ENCODE results near the gene MLN. TPM values are rescaled to one million over a fixed set of nuclear protein-coding genes. Genes with fewer than 3 reads are reported as not detected.
A peak's percentile ranks its signal among the peaks of the same experiment; 100 is the strongest.

The MLN gene
- total RNA-seq, 4 donors from 2014 or later = not detected

- no peaks in the 10 kb centered on the region for H3K9me3 ChIP-seq
- TF ChIP-seq POLR2A (IDR thresholded peaks at IDR 0.05) = no peak
- no peak for TF ChIP-seq CTCF (IDR thresholded peaks at IDR 0.05)
- no peaks in the 10 kb centered on the region for H3K27me3 ChIP-seq
- H3K4me3 ChIP-seq = no peak overlapping the region
- peak overlapping the region in 2 of 4 donors; percentile 27 for H3K27ac ChIP-seq
- peaks cover 0 to 10% (median 0%) of the 10 kb centered on the region in 4 donors for H3K4me1 ChIP-seq
- DNase-seq = no peak
- no peaks in the 10 kb centered on the region for H3K36me3 ChIP-seq
Observed at GRCh38 chr6:33761581-33761921, 42.3 kb downstream of the MLN start.

- no peak overlapping the region for H3K4me3 ChIP-seq
- no peaks in the 10 kb centered on the region for H3K36me3 ChIP-seq
- TF ChIP-seq CTCF (IDR thresholded peaks at IDR 0.05) (no peak), POLR2A (IDR thresholded peaks at IDR 0.05) (no peak)
- no peaks in the 10 kb centered on the region for H3K9me3 ChIP-seq
- H3K4me1 ChIP-seq = peaks cover 0 to 10% (median 0%) of the 10 kb centered on the region in 4 donors
- H3K27me3 ChIP-seq = no peaks in the 10 kb centered on the region
- no peak overlapping the region for H3K27ac ChIP-seq
- no peak for DNase-seq
Observed at GRCh38 chr6:33759887-33760629, 43.7 kb downstream of the MLN start.

GRCh38 chr6:33758815-33759216 is 45.0 kb downstream of the MLN start:
- no peak overlapping the region for H3K27ac ChIP-seq
- no peaks in the 10 kb centered on the region for H3K27me3 ChIP-seq
- no peak for DNase-seq
- H3K9me3 ChIP-seq = no peaks in the 10 kb centered on the region
- peaks cover 0 to 10% (median 0%) of the 10 kb centered on the region in 4 donors for H3K4me1 ChIP-seq
- no peaks in the 10 kb centered on the region for H3K36me3 ChIP-seq
- no peak overlapping the region for H3K4me3 ChIP-seq
- no peak for TF ChIP-seq CTCF (IDR thresholded peaks at IDR 0.05)
- TF ChIP-seq POLR2A (IDR thresholded peaks at IDR 0.05) = no peak

GRCh38 chr6:33757906-33758305 is 45.9 kb downstream of the MLN start:
- no peak for DNase-seq
- no peaks in the 10 kb centered on the region for H3K27me3 ChIP-seq
- H3K4me1 ChIP-seq = peaks cover 0 to 10% (median 0%) of the 10 kb centered on the region in 4 donors
- no peaks in the 10 kb centered on the region for H3K9me3 ChIP-seq
- no peak for TF ChIP-seq POLR2A (IDR thresholded peaks at IDR 0.05)
- TF ChIP-seq CTCF (IDR thresholded peaks at IDR 0.05) = no peak
- no peak overlapping the region for H3K4me3 ChIP-seq
- H3K27ac ChIP-seq = no peak overlapping the region
- H3K36me3 ChIP-seq = no peaks in the 10 kb centered on the region

GRCh38 chr6:33757113-33757512 is 46.7 kb downstream of the MLN start:
- H3K36me3 ChIP-seq = no peaks in the 10 kb centered on the region
- H3K27ac ChIP-seq = no peak overlapping the region
- no peak for DNase-seq
- H3K27me3 ChIP-seq = no peaks in the 10 kb centered on the region
- TF ChIP-seq POLR2A (IDR thresholded peaks at IDR 0.05) (no peak), CTCF (IDR thresholded peaks at IDR 0.05) (no peak)
- H3K9me3 ChIP-seq = no peaks in the 10 kb centered on the region
- H3K4me3 ChIP-seq = no peak overlapping the region
- peaks cover 0 to 12% (median 0%) of the 10 kb centered on the region in 4 donors for H3K4me1 ChIP-seq

Measured in Peyer's patch (tissue), 4 donors.